Epithelial cell of esophagus (primary cell): ENCODE results near the gene TENM4.

ENCODE experiments used
- DNase-seq: peaks from one replicate; pipeline ENCODE4 v3.0.0; 2010; ENCODE audit warnings: low read depth
- H3K4me3 ChIP-seq: 2 replicates; pipeline ENCODE4 v1.5.1; 2011; ENCODE audit warnings: mild to moderate bottlenecking, low read length, control low read depth
- TF ChIP-seq, protein P1 (sequence below): IDR thresholded peaks from 2 replicates; pipeline ENCODE4 v1.5.1; 2011; ENCODE audit warnings: low read depth, mild to moderate bottlenecking, low read length, control low read depth, inconsistent platforms; ENCODE audit not compliant: insufficient read depth; ENCODE audit errors: missing control alignments

The TENM4 gene

DNA sequence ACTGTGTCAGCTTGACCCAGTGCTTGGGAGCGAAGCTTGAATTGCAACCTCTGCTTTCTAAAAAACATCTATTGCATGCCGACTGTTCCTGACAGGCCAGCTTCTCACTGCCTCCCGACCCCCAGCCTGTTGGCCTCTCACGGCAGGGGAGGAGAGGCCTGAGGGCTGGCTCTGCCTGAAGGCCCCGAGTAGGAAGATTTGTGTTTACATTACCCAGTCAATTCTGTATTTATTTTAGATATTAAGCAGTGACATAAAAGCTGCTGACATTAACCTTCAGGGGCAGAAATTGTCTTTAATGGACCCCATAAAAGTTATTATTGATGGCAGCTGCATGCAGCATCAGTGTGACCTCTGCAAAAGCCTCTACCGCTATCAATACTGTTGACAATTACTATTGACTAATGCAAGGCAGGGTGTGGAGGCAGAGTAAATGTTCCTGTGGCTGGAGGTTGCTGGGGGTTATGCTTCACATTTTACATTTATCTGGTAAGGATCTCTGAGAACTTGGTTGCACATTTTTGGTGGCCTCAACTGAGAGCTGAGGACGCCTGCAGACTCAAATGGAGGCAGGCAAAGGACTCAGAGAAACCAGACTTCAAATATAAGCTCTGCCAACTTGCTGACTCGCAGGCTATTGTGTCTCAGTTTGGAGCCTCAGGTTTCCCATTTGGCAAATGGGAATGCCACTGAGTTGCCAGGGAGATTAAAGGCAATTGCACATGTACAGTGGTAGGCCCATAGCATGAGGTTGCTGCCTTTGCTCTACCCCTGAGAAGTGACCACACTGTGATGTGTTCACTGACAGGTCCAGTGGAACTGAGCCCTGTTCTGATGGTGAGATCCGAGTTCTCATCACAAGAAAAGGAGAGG lies 380.5 kb downstream of the TENM4 start:
- no peak overlapping the region for H3K4me3 ChIP-seq
- peak; percentile 22 for DNase-seq
- TF ChIP-seq, protein P1, sequence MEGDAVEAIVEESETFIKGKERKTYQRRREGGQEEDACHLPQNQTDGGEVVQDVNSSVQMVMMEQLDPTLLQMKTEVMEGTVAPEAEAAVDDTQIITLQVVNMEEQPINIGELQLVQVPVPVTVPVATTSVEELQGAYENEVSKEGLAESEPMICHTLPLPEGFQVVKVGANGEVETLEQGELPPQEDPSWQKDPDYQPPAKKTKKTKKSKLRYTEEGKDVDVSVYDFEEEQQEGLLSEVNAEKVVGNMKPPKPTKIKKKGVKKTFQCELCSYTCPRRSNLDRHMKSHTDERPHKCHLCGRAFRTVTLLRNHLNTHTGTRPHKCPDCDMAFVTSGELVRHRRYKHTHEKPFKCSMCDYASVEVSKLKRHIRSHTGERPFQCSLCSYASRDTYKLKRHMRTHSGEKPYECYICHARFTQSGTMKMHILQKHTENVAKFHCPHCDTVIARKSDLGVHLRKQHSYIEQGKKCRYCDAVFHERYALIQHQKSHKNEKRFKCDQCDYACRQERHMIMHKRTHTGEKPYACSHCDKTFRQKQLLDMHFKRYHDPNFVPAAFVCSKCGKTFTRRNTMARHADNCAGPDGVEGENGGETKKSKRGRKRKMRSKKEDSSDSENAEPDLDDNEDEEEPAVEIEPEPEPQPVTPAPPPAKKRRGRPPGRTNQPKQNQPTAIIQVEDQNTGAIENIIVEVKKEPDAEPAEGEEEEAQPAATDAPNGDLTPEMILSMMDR = no peak

DNA sequence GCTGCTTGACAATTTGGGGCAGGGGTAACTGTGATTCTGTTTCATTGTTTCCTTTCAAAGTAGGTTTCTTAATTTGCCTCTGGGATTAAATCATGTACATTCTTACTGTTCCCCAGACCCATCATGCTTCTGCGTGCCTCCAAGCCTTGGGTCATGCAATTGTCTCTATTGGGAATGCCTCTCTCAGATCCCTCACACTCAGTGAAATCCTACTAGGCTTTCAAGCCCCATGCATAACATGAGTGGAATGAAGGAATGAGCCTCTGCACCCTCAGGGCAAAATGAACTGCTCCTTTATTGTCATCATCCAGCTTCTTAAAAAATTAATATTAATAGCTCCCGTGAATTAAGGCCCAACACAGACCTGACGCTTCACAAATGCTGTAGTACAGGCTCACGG lies 381.7 kb downstream of the TENM4 start:
- no peak overlapping the region for H3K4me3 ChIP-seq
- TF ChIP-seq, protein P1 = no peak
- peak; percentile 17 for DNase-seq

- H3K4me3 ChIP-seq = no peak overlapping the region
- TF ChIP-seq, protein P1 = peak; percentile 10
- DNase-seq = no peak
These were observed 384.8 kb downstream of the TENM4 start for GRCh38 chr11:79055856-79056631.

- TF ChIP-seq, protein P1 = no peak
- no peak overlapping the region for H3K4me3 ChIP-seq
- peak; percentile 28 for DNase-seq
These were observed 386.2 kb downstream of the TENM4 start for GRCh38 chr11:79054636-79055035.

DNA sequence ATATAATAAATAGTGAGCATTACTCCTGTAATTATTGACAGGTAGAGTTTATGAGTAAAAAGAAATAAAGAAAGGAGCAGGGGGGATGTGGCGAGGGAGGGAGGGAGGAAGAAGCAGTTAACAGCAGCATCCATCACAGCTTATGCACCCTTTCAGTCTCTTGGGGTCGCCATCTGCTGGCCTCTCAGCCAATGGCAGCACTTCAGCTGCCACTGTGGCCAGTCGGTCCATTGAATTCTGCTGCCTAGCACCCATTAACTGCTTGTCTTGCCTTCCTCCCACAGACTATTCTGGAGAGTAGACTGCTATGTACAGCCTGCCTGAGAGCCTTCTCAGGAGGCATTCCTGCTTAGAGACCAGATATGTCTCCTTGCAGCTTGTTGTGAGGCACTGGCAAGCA lies 388.3 kb downstream of the TENM4 start:
- TF ChIP-seq, protein P1 = peak; percentile 44
- no peak overlapping the region for H3K4me3 ChIP-seq
- DNase-seq = peak; percentile 25

DNA sequence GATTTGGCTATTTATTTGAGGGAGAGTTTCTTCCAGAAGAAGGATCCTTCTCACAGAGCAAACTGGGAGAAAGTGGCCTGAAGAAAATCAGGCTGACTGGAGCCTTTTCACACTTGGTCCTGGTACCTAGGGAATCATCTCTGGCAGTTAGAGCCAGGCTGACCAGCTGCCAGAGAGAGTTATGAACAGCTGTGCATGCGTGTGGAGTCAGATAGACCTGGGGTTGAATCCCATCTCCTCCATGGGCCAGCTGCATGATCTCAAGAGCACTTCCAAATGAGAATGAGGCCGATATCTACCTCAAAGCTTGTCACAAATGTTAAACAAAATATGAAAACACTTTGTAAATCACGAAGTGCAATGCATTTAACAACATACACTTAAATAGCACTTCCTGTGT lies 390.0 kb downstream of the TENM4 start:
- TF ChIP-seq, protein P1 = no peak
- H3K4me3 ChIP-seq = no peak overlapping the region
- no peak for DNase-seq
